Measurements from ENCODE around the gene ZBTB44.

DNA sequence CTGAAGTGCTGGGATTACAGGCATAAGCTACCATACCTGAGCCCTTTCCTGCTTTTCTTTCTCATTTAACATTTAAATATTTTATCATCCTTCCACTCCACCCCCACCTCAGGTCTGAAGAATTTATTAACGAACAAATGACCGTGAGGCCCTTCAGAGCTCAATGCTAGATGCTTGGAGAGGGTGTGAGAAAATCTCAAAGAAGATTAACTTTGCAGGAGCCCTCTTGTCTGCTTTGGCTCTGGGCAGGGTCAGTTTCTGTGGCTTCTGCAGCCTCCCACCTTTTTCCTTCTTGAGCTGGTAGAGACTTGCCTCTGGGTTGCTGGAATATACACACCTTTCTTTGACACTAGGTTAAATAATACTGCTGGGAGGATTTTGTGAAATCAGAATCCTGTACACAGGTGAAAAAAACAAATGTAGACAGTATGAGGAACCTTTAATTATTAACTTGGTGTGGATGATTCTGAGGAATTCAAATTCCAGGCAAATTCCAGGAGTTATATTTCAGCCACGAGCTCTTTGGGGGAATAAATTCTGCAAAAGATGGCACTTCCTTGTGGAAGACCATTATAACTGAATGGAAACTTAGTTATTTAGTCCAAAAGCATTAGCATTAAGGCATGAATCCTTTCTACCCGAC is 3.4 kb upstream of the ZBTB44 start:
- TF ChIP-seq, protein P1, sequence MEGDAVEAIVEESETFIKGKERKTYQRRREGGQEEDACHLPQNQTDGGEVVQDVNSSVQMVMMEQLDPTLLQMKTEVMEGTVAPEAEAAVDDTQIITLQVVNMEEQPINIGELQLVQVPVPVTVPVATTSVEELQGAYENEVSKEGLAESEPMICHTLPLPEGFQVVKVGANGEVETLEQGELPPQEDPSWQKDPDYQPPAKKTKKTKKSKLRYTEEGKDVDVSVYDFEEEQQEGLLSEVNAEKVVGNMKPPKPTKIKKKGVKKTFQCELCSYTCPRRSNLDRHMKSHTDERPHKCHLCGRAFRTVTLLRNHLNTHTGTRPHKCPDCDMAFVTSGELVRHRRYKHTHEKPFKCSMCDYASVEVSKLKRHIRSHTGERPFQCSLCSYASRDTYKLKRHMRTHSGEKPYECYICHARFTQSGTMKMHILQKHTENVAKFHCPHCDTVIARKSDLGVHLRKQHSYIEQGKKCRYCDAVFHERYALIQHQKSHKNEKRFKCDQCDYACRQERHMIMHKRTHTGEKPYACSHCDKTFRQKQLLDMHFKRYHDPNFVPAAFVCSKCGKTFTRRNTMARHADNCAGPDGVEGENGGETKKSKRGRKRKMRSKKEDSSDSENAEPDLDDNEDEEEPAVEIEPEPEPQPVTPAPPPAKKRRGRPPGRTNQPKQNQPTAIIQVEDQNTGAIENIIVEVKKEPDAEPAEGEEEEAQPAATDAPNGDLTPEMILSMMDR (conservative IDR thresholded peaks at IDR 0.05; ENCODE audit: low read length), result no peak
- no peak for TF ChIP-seq EZH2phosphoT487 (IDR thresholded peaks at IDR 0.05; ENCODE audit: borderline replicate concordance)
